GM18861 (cell line): ENCODE measurements around the gene ABCF2.

Experiments
- ATAC-seq: cut with Tn5 transposase; IDR thresholded peaks from one replicate; pipeline ENCODE4 v1.9.1; 2021; ENCODE audit not compliant: unreplicated experiment

ABCF2 gene

DNA sequence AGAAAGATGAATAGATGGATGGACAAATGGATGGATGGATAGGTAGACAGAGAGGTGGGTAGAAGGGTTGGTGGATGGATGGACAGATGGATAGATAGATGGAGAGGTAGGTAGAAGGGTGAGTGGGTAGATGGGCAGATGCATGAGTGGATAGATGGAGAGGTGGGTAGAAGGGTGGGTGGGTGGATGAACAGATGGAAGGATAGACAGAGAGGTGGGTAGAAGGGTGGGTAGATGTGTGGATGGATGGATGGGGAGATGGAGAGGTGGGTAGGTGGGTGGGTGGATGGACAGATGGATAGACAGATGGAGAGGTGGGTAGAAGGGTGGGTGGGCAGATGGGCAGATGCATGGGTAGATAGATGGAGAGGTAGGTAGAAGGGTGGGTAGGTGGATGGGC lies 29.1 kb downstream of the ABCF2 start:
- ATAC-seq, result no peak

DNA sequence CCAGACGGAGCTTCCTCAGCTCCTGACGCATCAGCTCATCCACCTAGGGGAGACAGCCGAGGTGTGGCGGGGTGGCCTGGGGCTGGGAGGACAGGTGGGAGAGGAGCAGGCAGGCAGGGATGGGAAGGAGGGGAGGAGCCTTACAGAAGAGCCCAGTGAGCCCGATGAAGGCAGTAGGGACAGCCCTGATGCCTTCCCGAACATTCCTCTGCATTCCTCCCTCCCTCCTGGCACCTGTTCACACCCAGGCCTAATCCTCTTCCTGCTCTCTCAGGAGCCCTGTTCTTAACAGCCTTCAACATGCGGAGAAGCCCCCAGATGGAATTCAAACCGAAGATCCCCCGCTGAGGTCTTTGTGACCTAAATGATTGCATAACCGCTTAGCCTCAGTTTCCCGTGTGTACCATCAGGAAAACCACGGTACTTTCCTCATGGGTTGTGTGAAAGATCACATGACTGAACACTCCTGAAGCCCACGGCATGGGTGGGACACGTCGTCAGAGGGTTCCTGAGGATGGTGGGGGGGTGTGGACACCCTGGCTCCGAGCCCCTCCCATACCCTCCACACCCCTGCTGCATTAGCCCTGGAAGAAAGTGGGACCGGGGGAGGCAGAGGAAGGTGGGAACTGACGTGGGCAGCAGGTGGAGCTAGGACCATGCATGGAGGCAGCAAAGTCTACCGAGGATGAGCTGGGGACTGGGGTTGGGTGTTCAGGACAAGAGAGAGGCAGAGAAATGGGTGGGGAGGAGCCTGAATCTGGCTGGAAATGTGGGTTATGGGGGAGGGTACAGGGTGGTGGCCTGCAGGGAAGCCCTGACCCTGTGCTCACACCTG lies 31.2 kb downstream of the ABCF2 start:
- ATAC-seq, result no peak

DNA sequence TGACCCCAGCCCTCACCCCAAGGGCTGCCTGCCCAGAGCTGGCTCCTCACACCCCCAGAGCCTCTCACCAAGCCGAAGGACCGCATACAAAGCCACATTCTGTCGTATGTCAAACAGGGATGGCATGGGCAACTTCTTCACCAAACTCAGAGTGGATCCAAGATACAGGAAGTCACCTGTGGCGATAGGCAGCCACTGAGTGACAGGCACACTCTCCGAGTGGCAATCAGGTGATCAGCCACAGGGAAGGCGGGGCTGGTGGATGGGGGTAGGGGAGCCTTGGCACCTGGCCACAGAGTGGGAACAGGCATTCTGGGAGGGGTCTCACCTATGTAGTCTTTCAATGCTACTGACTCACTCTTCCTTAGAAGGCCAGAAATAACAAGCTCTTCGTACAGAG lies 32.8 kb downstream of the ABCF2 start:
- no peak for ATAC-seq

DNA sequence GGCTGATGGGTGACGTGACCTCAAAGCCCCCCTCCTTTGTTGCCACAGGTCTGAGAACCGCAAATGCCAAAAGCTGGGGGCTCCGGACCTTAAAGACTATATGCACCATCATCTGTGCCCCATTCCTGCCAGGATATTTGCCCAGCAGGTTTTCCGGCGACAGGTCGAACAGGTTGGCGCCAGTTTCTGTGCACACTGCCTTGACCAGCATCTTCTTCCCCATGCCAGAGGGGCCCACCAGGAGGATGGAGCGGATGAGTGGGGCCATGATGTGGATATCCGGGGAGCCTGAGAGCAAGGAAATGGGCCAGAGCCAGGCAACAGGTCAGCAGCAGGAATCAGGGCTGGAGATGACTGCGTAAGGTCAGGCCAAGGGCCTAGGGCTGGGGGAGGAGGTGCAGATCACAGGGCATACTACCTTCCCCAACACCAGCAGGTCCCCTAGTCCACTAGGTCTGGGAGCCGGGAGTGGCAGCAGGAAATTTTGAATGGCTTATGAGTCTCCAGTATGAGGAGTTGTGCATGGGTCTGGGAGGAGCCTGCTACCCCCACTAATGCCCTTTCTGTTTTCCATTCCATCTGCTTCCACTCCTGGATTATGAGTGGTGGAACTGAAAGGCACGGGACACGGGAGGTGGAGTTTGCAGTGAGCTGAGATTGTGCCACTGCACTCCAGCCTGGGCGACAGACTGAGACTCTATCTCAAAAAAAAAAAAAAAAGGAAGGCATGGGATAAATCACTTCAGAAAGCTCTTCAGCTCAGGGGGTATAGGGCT lies 33.6 kb downstream of the ABCF2 start:
- ATAC-seq, result no peak

DNA sequence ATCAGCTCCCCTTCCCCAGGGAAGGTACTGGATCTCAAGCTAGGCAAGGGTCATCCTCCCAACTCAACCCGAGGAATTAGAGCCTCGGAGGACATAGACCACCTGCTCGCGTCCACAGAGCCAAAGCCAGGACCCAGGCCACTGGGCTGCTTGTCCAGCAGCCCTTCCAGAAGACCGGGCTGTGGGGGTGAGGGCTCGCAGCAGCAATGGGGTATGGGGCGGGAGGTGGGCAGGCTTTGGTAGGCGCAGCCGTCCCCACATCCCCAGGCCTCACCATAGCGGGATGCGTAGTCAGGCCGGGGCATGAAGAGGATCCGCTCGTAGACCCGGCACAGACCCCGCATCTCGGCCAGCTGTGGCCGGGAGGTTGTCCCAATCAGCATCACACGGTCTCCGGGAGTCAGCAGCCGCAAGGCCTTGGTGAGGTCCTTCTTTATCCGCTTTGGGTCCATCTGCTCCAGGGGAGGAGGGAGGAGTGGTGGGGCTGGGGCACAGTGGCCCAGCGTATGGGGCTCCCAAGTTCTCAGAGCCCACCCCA lies 34.9 kb downstream of the ABCF2 start:
- no peak for ATAC-seq

DNA sequence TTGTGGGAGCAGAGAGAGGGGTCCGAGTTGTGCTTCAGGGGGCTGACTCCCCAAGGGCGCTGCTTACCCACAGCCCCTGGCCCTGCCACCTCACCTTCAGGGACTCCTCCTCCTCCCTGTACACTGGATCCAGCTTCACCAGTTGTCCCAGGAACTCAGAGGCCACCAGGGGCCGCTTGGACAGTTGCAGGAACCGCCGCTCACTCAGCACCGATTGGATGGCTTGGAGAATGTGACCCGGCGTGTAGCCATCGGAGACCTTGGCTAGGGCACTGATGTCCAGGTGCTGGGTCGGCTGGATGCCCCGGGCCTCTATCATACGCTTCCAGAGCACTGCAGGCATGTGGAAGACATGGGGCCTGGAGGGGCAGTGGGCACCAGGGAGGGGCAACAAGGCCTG lies 35.5 kb downstream of the ABCF2 start:
- no peak for ATAC-seq

DNA sequence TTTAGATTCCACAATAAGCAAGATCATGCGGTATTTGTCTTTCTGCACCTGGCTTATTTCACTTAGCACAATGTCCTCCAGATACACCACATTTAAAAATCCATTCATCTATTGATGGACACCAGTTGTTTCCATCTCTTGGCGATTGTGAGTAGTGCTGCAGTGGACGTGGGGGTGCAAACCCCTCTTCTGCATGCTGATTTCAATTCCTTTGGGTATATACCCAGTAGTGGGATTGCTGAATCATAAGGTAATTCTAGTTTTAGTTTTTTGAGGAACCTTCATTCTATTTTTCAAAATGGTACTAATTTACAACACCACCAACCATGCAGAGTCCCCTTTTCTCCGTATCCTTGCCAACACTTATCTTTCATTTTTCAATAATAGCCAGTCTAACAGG lies 38.0 kb downstream of the ABCF2 start:
- ATAC-seq, result no peak

DNA sequence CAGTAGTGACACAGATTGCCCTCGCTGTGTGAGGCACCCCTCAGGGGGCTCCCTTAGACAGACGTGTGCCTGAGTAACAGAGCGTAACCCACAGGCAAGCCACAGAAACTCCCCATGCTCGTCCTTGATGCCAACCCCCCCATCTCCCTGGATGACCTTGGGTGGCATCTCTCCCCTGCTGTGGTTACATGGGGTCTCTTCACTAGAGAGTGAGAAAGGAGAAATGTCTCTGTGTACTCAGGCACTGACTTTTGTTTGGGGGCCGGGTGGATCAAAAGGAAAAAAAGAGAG lies 38.8 kb downstream of the ABCF2 start:
- no peak for ATAC-seq

DNA sequence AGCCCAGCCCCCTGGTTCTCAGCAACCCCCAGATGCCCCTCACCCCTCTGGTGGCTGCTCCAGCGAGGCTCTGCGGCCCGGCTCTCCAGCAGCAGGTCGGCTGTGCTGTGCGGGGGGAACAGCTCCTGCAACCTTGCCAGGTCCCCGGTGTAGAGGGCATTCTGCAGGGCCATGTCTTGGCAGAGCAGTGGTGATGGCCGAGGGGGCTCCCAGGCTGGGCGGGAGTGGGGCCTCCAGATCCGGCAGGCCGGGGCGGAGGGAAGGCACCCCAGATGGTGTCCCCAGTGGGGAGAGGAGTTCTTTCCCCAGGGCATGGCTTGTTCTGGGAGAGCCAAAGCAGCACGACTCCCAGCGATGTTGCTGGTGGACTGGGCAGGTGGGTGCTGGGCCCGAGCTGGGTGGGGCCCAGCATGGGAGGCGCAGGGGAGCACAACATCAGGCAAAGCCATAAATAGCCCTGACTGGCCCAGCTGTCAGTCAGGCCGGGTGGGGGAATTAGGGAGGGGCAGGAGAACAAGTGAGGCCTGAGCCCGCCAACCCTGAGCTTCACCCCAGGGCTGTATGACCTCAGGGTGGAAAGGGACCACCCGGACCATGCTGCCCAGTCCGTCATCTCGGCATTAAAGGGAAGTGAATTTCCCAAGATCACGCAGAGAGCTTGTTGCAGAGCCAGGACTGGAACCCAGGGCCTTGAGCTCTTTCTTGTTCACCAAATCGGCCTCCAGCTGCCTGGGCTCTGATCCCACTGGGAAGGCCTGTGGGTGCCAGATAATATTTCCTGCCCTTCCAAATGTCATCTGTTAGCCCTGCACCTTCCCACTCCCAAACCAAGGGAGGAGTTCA lies 39.4 kb downstream of the ABCF2 start:
- ATAC-seq, result no peak

DNA sequence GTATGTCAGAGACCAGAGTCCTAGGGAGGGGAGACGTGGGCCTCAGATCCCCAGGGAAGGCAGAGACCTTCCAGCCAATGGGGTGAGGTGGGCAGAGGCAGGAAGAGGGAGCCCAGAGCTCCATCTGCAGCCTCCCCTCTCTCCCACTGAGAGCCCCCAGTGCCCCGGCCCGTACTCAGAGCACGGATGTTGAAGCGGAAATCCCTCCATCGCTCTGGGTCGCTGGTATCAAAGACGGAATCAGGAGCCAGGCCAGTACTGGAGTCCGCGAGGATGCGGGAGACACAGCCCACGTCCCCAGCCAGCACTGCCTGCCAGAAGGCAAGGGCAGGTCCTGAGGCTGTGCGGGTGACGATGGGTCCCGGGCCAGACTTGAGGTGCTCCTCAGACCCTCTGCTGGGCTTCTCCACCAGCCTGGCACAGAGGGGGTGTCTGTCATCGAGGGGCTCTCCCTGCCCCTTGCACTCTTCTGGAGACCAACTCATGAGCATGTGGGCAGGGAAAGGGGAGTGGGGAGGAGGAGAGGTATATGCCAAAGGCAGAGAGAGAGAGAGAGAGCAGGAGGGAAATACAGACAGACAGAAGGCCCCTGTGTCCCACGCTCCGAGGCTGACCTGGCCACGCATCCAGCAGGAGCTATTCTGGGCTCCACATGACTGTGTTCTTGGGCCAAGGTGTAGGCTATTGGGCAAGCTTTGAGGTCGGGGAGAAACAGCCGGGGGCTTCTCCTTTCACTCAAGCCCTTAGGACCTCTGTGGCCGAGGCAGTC lies 40.2 kb downstream of the ABCF2 start, which contains the start of gene ASB10:
Gene ASB10, minus strand, starts transcription at position 611 of the 769 bp plus-strand sequence. Its CDS starts 120 bp downstream, at position 491.
- ATAC-seq, result no peak

DNA sequence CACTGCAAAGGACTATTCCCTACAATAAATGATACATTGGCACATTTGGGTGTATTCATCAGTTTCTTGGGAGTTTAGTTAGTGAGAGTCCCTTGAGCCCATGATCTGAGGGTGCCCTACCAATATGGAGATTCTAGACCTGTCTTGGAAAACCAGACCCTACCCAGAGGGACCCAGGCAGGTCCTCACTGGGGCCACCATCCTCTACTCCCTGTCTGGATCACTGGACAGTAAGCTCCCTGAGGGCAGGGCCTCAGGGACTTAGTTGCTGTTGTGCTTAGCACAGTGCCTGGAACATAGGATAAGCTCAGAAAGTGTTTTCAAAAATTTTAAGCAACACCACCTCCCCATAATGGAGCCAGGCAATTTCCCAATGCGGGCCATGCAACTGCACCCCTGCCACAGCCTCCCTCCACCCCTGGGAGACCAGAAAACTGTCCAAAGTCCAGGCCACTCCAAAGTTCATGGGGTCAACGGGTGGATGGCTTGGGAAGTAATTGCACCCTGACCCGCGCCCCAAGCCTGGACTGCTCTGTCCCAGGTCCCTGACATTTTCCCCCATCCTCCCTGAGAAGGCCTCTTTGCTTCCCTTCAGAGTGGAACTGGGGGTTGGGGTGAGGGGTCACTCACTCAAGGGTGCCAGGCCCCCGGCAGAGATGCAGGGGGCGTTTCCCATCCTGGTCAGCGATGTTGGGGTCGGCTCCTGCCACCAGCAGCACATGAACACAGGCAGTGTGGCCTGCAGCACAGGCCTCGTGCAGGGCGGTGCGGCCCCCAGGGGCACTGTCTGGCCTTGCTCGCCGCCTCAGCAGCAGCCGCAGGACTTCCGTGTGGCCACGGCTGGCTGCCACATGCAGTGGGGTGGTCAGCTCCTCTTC lies 41.0 kb downstream of the ABCF2 start:
- no peak for ATAC-seq

DNA sequence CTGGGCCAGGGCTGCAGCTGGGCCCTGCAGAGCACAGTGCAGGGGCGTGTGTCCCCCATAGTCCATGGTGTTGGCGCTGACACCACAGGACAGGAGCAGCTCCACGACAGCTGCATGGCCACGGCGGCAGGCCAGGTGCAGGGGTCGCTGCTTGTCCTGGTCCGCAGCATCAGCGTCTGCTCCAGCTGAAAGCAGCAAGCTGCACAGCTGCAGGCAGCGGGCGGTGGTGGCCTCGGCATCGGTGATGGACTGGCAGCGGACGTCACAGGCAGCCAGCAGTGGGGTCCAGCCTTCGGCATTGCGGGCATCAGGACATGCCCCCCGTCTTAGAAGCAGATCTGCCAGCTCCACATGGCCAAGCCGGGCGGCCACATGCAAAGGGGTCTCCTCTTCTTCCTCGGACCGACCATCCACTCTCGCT lies 46.0 kb downstream of the ABCF2 start:
- ATAC-seq, result no peak

DNA sequence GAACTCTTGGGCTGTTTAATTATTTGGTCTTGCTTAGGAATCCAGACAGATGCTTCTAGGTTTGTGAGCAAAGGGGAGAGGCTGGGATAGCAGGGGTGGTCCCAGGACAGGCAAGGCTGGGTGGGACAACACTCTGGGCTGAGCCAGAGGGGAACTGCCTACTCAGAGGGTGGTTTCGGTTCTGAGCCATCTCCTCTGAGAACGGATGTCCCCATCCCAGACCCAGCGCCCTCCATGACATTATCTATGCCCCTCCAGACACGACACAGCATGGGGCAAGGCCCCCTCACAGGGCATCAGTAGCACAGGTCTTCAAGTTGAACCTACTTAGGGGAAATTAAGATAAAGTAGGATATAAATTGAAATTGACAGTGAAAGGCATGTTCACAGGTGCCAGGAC lies 47.1 kb downstream of the ABCF2 start:
- ATAC-seq, result no peak

DNA sequence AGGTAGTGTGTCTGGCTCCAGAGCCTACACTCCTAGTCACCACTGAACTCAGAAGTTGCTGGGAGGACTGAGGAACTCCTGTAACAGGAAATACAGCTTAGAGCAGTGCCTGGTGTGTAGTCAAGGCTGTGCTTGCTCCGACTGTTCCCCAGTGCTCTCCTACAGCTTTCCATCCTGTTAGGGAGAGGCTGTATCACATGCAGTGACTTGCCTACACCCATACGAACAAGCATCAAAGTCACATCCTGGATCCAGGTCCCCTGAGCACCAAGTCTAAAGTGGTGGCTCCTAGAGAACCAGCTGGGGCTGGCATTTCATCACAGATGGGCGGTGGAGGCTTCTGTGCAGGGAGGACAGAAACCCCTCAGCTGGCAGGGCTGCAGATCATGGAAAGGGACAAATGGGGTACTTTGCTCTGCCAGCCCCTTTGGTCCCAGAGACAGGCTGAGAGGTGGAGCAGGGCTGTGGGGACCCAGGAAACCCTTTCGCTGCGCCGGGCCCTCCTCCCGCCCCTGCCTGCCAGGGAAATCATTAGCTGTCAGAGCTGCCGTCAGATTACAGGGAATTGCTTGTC lies 47.6 kb downstream of the ABCF2 start:
- ATAC-seq, result no peak

DNA sequence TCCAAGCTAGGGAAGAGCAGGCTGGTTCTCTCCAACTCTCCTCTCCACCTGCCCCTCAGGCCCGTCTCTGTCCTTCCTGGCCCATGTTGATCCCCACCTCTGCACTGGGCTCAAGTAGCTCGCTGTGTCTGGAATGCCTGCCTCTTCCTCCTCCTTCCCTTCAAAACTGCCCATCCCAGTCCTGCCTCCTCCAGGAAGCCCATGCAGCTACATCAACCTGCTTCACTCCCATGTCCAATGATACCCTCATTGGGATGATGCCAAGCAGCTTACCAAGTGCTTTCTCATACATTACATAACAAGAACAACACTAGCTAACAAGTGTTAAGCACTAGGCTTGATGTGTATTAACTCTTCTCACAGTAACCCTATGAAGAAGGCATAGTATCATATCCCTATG lies 48.2 kb downstream of the ABCF2 start:
- no peak for ATAC-seq

DNA sequence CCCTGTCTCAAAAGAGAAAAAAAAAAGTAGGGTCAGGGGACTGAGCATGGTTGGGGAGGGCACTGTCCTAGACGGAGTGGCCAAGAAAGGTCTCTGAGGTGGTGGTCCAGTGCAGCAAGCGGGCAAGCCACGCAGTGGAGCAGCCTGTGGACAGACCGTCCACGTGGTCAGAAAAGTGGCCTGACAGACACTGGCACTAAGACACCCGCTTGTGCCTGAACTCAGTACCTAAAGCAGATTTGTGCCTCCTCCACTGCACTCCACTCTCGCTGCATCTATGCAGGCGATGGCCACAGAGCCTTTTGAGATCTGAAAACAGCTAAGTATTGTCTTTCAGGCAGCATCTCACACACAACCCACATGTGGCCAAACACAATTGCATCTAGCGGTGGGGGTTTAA lies 48.8 kb downstream of the ABCF2 start:
- ATAC-seq, result no peak

DNA sequence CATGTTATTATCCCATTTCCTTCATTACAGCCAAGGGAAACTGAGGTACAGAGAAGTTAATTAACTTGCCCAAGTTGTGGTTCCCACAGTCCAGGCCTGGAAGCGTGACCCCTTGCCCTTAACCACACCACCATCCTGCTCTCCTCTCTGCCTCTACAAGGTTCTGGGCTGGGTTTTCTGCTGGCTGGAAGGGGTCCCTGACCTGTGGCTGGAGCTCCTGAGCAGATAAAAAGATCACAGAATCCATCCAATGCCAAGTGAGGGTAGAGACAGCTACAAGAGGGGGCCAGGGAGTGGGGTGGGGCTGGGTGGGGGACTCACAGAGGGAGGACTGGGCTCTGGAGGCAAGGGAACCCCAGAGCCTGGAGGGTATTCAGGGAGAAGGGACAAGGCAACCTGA lies 49.7 kb downstream of the ABCF2 start:
- ATAC-seq, result no peak

DNA sequence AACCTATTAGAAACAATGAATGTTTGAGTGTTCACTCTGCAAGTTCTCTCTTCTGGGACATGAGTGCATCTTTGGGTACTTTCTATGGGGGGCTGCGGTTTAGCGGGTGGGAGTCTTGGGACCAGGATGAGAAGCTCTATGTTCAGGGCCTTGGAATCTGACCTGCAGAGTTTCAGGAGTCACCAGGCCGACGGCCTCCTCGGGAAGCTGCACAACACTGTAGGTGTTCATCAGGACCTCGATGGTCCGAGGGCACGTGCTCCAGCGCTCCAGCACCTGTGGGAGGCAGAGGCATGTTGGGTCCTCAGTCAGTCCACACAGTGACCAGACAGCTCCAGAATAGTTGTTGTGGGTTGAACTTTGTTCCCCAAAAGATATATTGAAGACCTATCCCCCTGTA lies 50.6 kb downstream of the ABCF2 start:
- no peak for ATAC-seq

DNA sequence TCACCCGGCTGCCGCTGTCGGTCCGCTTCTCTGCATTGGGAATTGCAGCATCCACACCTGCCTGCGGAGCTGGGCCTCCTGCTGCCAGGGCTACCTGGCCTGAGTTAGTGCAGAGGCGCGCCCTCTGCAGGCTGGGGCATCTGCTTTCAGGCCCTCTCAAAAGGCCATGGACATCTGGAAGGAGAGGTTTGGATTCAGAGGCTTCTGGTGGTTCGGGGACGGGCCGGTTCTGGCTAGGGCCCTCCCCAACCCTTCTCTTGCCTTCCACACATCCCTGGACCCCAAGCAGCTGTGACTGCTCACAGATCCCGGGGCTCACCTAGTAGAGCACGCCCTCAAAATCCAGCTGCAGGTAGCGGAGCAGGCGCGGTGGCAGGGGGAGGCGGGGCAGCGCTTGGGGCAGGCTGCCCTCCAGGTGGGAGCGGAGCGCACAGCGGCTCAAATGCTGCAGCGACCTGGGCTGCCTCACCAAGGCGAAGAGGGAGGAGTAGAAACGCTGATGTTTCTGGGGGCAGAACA lies 51.2 kb downstream of the ABCF2 start:
- no peak for ATAC-seq
